Pancreas (tissue), 10 donors: ENCODE measurements around the gene CEP63. TPM values are rescaled to one million over a fixed set of nuclear protein-coding genes. Genes with fewer than 3 reads are reported as not detected.

Source experiments
- ATAC-seq, 4 donors: fragments of 200-7000 bp; cut with Tn5 transposase; one replicate each; pipeline versions ENCODE4 v1.8.0 to v1.9.1; 2020; ENCODE audit warnings: mild to moderate bottlenecking in 4 of 4, moderate library complexity in 4 of 4
- DNase-seq, 6 donors: peaks; one replicate each; pipeline ENCODE4 v3.0.0-alpha.2; 2020
- FAIRE-seq: peaks from 2 replicates; lab custom pipeline; 2012; peaks lifted over from hg19 to GRCh38; lab: Jason Lieb, UNC
- H3K27ac ChIP-seq, 4 donors: fragments of 200-600 bp; sonication (generic); 1 replicate in 3 of 4; 2 replicates in 1 of 4; pipeline versions ENCODE4 v1.5.0 to v1.8.0; 2020
- H3K27me3 ChIP-seq, 4 donors: fragments of 200-600 bp; one replicate each; pipeline ENCODE4 v1.8.0; 2021
- H3K36me3 ChIP-seq, 3 donors: fragments of 200-600 bp; sonication (generic) in 1 of 3; one replicate each; pipeline versions ENCODE4 v1.5.0 to v1.8.0; 2020 to 2021
- H3K4me1 ChIP-seq, 3 donors: fragments of 200-600 bp; one replicate each; pipeline ENCODE4 v1.8.0; 2021
- H3K4me3 ChIP-seq, 4 donors: fragments of 200-600 bp; sonication (generic) in 2 of 4; one replicate each; pipeline versions ENCODE4 v1.5.0 to v1.8.0; 2020 to 2021
- H3K9me3 ChIP-seq, 4 donors: fragments of 200-600 bp; one replicate each; pipeline ENCODE4 v1.8.0; 2021
- WGBS, 2 donors: extraction: QIAGEN DNeasy Blood & Tissue Kit; methylation state at CpG; one replicate each; pipeline ENCODE4 v1.1.7; 2013; 5-methylcytosine and 5-hydroxymethylcytosine counted together
- intact Hi-C, 3 donors: fragments of 100-400 bp; cut with DNase I; formaldehyde crosslinking; loops; one replicate each; pipeline versions ENCODE4 v1.11.1 to v1.14.2; 2022
- polyA plus RNA-seq, 2 donors: library from polyadenylated mRNA; stranded (reverse); fragments of 200-250 nt; gene quantifications; one replicate each; pipeline ENCODE4 v1.2.3, GENCODE V29; 2013
- total RNA-seq, 6 donors: library from RNA; stranded (reverse); fragmentation: NEBNext Ultra II Directional in 4 of 6; extraction: Animal tissue kit (Norgen Biotek cat#: 25700) in 4 of 6; gene quantifications; one replicate each; pipeline versions ENCODE4 v1.2.1 to v1.2.4, GENCODE V29; 2021 to 2023
- TF ChIP-seq, protein P1 (sequence below), 4 donors: fragments of 200-600 bp; sonication (generic) in 3 of 4; IDR thresholded peaks; one replicate each; pipeline versions ENCODE4 v1.5.0 to v1.8.0; 2021; ENCODE audit warnings: antibody characterized with exemption in 4 of 4
- donor health status: healthy with polysubstance abuse.
- donor health status: DM: no; HTN: no; CAD: no; lungs with moderate emphysema.
- donor health status: DM: no; HTN: no; CAD: no.
- donor health status: control.
- donor health status: control.
- donor health status: Bipolar disorder and iron deficiency.
- donor health status: DM: yes; HTN: yes; CAD: no.
- donor health status: DM: no; HTN: no; CAD: no.
- donor health status: DM: no; HTN: no; CAD: no.
- donor health status: DM: yes; HTN: yes; CAD: no.

Gene CEP63
- total and polyA plus RNA-seq, 8 donors, result 8.9 to 17.2 (median 11.4) TPM

- ATAC-seq (no peak), DNase-seq (no peak), FAIRE-seq (no peak)
- TF ChIP-seq, protein P1, sequence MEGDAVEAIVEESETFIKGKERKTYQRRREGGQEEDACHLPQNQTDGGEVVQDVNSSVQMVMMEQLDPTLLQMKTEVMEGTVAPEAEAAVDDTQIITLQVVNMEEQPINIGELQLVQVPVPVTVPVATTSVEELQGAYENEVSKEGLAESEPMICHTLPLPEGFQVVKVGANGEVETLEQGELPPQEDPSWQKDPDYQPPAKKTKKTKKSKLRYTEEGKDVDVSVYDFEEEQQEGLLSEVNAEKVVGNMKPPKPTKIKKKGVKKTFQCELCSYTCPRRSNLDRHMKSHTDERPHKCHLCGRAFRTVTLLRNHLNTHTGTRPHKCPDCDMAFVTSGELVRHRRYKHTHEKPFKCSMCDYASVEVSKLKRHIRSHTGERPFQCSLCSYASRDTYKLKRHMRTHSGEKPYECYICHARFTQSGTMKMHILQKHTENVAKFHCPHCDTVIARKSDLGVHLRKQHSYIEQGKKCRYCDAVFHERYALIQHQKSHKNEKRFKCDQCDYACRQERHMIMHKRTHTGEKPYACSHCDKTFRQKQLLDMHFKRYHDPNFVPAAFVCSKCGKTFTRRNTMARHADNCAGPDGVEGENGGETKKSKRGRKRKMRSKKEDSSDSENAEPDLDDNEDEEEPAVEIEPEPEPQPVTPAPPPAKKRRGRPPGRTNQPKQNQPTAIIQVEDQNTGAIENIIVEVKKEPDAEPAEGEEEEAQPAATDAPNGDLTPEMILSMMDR (IDR thresholded peaks at IDR 0.05), result no peak
- intact Hi-C loops, result no loop called here
- no peak overlapping the region for H3K4me3 ChIP-seq
- peaks cover 0 to 4% (median 0%) of the 10 kb centered on the region in 4 donors for H3K9me3 ChIP-seq
- no peaks in the 10 kb centered on the region for H3K4me1 ChIP-seq
- WGBS, 2 donors, result 94 to 95% methylated on average over 1 of the region's 1 CpG
- no peak overlapping the region for H3K27ac ChIP-seq
- no peaks in the 10 kb centered on the region for H3K27me3 ChIP-seq
- H3K36me3 ChIP-seq, result no peaks in the 10 kb centered on the region
Measured at GRCh38 chr3:134445095-134445494, 40.8 kb upstream of the CEP63 start.

- no peak overlapping the region for H3K4me3 ChIP-seq
Measured at GRCh38 chr3:134445636-134446035, 40.2 kb upstream of the CEP63 start.

GRCh38 chr3:134446800-134447199, 39.1 kb upstream of the CEP63 start:
- WGBS, 2 donors, result 70 to 80% methylated on average over 3 of the region's 3 CpGs
- intact Hi-C loops, result no loop called here
- FAIRE-seq, result no peak
- peak in 1 of 4 donors; percentile 38 for ATAC-seq
- no peaks in the 10 kb centered on the region for H3K36me3 ChIP-seq
- peaks cover 0 to 4% (median 0%) of the 10 kb centered on the region in 4 donors for H3K9me3 ChIP-seq
- TF ChIP-seq, protein P1 (IDR thresholded peaks at IDR 0.05), result no peak
- H3K27ac ChIP-seq, result no peak overlapping the region
- no peak for DNase-seq
- H3K27me3 ChIP-seq, result no peaks in the 10 kb centered on the region
- H3K4me3 ChIP-seq, result no peak overlapping the region
- no peaks in the 10 kb centered on the region for H3K4me1 ChIP-seq

More at GRCh38 chr3:134445636-134446035, 40.2 kb upstream of the CEP63 start:
- Histone ChIP-seq H3K9me3 (peaks cover 0 to 4% (median 0%) of the 10 kb centered on the region in 4 donors), H3K27me3 (no peaks in the 10 kb centered on the region), H3K36me3 (no peaks in the 10 kb centered on the region), H3K27ac (no peak overlapping the region), H3K4me1 (no peaks in the 10 kb centered on the region)
- intact Hi-C loops, result no loop called here
- FAIRE-seq (no peak), DNase-seq (no peak), ATAC-seq (peak in 3 of 4 donors; percentile 28 to 66 (median 37))
- WGBS, 2 donors, result 34 to 38% methylated on average over 1 of the region's 1 CpG
- TF ChIP-seq, protein P1 (IDR thresholded peaks at IDR 0.05), result no peak

GRCh38 chr3:134447351-134447750, 38.5 kb upstream of the CEP63 start:
- Histone ChIP-seq H3K9me3 (peaks cover 0 to 4% (median 0%) of the 10 kb centered on the region in 4 donors), H3K4me3 (no peak overlapping the region), H3K27me3 (no peaks in the 10 kb centered on the region), H3K4me1 (no peaks in the 10 kb centered on the region), H3K36me3 (no peaks in the 10 kb centered on the region), H3K27ac (no peak overlapping the region)
- 61 to 73% methylated on average over 1 of the region's 1 CpG for WGBS, 2 donors
- DNase-seq, result no peak
- FAIRE-seq, result no peak
- intact Hi-C loops, result no loop called here
- TF ChIP-seq, protein P1 (IDR thresholded peaks at IDR 0.05), result no peak
- ATAC-seq, result no peak

DNA sequence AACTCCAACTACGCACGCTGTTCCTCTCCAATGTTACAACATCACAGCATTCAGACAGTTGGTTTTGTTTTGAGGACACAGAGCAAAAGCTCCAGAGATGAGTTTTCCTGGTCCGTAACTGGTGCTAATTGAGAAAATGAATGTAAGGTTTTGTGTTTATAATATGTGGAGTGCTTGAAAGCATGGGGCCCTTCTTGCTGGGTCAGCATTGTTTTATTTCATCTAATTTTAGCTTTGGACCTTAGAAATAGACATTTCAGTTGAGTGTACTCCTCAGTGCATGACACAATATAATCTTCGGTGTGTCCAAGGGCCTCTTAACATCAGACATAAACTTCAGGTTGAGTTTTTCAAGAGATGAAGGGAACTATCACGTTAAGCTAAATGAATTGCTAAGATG, 37.2 kb upstream of the CEP63 start:
- H3K27ac ChIP-seq, result no peak overlapping the region
- TF ChIP-seq, protein P1 (IDR thresholded peaks at IDR 0.05), result no peak
- intact Hi-C loops, result no loop called here
- DNase-seq, result no peak
- no peaks in the 10 kb centered on the region for H3K4me1 ChIP-seq
- H3K9me3 ChIP-seq, result peaks cover 0 to 3% (median 0%) of the 10 kb centered on the region in 4 donors
- no peak for ATAC-seq
- no peak overlapping the region for H3K4me3 ChIP-seq
- FAIRE-seq, result no peak
- no peaks in the 10 kb centered on the region for H3K36me3 ChIP-seq
- 93 to 96% methylated on average over 5 of the region's 5 CpGs for WGBS, 2 donors
- H3K27me3 ChIP-seq, result no peaks in the 10 kb centered on the region
